DND-41 (cell line): ENCODE results near the gene TRAK1.

Experiments
- ATAC-seq: fragments of 200-7000 bp; cut with Tn5 transposase; 3 replicates; pipeline ENCODE4 v1.9.1; 2021; ENCODE audit warnings: low read depth; ENCODE audit not compliant: insufficient read depth
- DNase-seq: peaks from one replicate; pipeline ENCODE4 v3.0.0-alpha.2; 2020
- H2AFZ ChIP-seq: 2 replicates; pipeline ENCODE4 v1.6.0; 2012; ENCODE audit warnings: low read depth, low read length
- H3K27ac ChIP-seq: 2 replicates; pipeline ENCODE4 v1.5.1; 2012; ENCODE audit warnings: low read length, inconsistent platforms
- H3K27me3 ChIP-seq: fragments of 200-600 bp; sonication (generic); 2 replicates; pipeline ENCODE4 v1.6.0; 2012; ENCODE audit warnings: low read length, mild to moderate bottlenecking, inconsistent platforms; ENCODE audit not compliant: insufficient read depth, poor library complexity
- H3K36me3 ChIP-seq: 2 replicates; pipeline ENCODE4 v1.5.1; 2012; ENCODE audit warnings: low read length, inconsistent platforms; ENCODE audit not compliant: insufficient read depth
- H3K4me1 ChIP-seq: 2 replicates; pipeline ENCODE4 v1.5.1; 2012; ENCODE audit warnings: mild to moderate bottlenecking, low read length; ENCODE audit not compliant: insufficient read depth
- H3K4me2 ChIP-seq: 2 replicates; pipeline ENCODE4 v1.6.0; 2012; ENCODE audit warnings: mild to moderate bottlenecking, moderate library complexity, low read length, inconsistent platforms; ENCODE audit not compliant: insufficient read depth
- H3K4me3 ChIP-seq, 2 experiments: fragments of 200-600 bp in 1 of 2; shearing (Covaris generic) in 1 of 2; 2 replicates each; pipeline ENCODE4 v1.5.1; 2012 to 2016; ENCODE audit warnings: inconsistent platforms in 2 of 2, low read length in 2 of 2, mild to moderate bottlenecking in 2 of 2, low read depth in 1 of 2, moderate library complexity in 1 of 2
- H3K79me2 ChIP-seq: 2 replicates; pipeline ENCODE4 v1.6.0; 2012; ENCODE audit warnings: low read length, inconsistent platforms; ENCODE audit not compliant: insufficient read depth
- H3K9ac ChIP-seq: 2 replicates; pipeline ENCODE4 v1.6.0; 2012; ENCODE audit warnings: low read depth, mild to moderate bottlenecking, inconsistent platforms, low read length, moderate library complexity
- H3K9me3 ChIP-seq: 2 replicates; pipeline ENCODE4 v1.5.1; 2012; ENCODE audit warnings: low read length, moderate library complexity, mild to moderate bottlenecking, inconsistent platforms; ENCODE audit not compliant: insufficient read depth, severe bottlenecking
- H4K20me1 ChIP-seq: 2 replicates; pipeline ENCODE4 v1.6.0; 2012; ENCODE audit warnings: low read length; ENCODE audit not compliant: insufficient read depth
- CTCF ChIP-seq: IDR thresholded peaks from 2 replicates; pipeline ENCODE4 v1.5.1; 2012; ENCODE audit warnings: borderline replicate concordance, low read length, moderate library complexity, mild to moderate bottlenecking; ENCODE audit not compliant: poor library complexity, severe bottlenecking; ENCODE audit errors: extremely low read depth
- EZH2 ChIP-seq: IDR thresholded peaks from 3 replicates; pipeline ENCODE4 v1.6.1; 2012; ENCODE audit warnings: borderline replicate concordance, low read depth, mild to moderate bottlenecking, moderate library complexity, low read length, inconsistent platforms; ENCODE audit not compliant: severe bottlenecking

The TRAK1 gene

GRCh38 chr3:42266085-42266484 is 174.9 kb downstream of the TRAK1 start, which contains the start of gene CCK:
CCK (minus strand) TSS chr3:42266185; CDS start chr3:42263630, 2,555 bp downstream.
- no peak for DNase-seq
- Histone ChIP-seq H3K79me2 (no peaks in the 10 kb centered on the region), H3K36me3 (no peaks in the 10 kb centered on the region), H3K27me3 (no peaks in the 10 kb centered on the region), H3K9ac (no peak within 1 kb of the TSS), H2AFZ (no peak within 1 kb of the TSS), H3K27ac (no peak within 1 kb of the TSS), H3K4me1 (no peaks in the 10 kb centered on the region), H3K4me2 (no peak within 1 kb of the TSS), H3K4me3 (no peak within 1 kb of the TSS), H3K9me3 (no peaks in the 10 kb centered on the region), H4K20me1 (no peaks in the 10 kb centered on the region)
- TF ChIP-seq EZH2, result no peak
- TF ChIP-seq CTCF, result no peak
- ATAC-seq, result no peak

- H4K20me1 ChIP-seq, result no peaks in the 10 kb centered on the region
- no peak for ATAC-seq
- TF ChIP-seq CTCF, result no peak
- DNase-seq, result no peak
- H2AFZ ChIP-seq, result no peak overlapping the region
- no peak overlapping the region for H3K27ac ChIP-seq
- no peaks in the 10 kb centered on the region for H3K79me2 ChIP-seq
- no peaks in the 10 kb centered on the region for H3K36me3 ChIP-seq
- no peaks in the 10 kb centered on the region for H3K4me1 ChIP-seq
- no peaks in the 10 kb centered on the region for H3K27me3 ChIP-seq
- no peaks in the 10 kb centered on the region for H3K9me3 ChIP-seq
- H3K4me2 ChIP-seq, result no peak overlapping the region
- no peak overlapping the region for H3K9ac ChIP-seq
- no peak overlapping the region for H3K4me3 ChIP-seq
Observed at GRCh38 chr3:42267878-42268277, 176.7 kb downstream of the TRAK1 start.

- H3K79me2 ChIP-seq, result no peaks in the 10 kb centered on the region
- no peaks in the 10 kb centered on the region for H3K36me3 ChIP-seq
- TF ChIP-seq CTCF (no peak), EZH2 (no peak)
- H3K27me3 ChIP-seq, result no peaks in the 10 kb centered on the region
- H3K4me2 ChIP-seq, result no peak overlapping the region
- no peaks in the 10 kb centered on the region for H3K4me1 ChIP-seq
- DNase-seq (no peak), ATAC-seq (no peak)
- H3K27ac ChIP-seq, result no peak overlapping the region
- no peak overlapping the region for H3K9ac ChIP-seq
- H4K20me1 ChIP-seq, result no peaks in the 10 kb centered on the region
- H2AFZ ChIP-seq, result no peak overlapping the region
- no peaks in the 10 kb centered on the region for H3K9me3 ChIP-seq
- no peak overlapping the region for H3K4me3 ChIP-seq
Observed at GRCh38 chr3:42269647-42270046, 178.5 kb downstream of the TRAK1 start.

DNA sequence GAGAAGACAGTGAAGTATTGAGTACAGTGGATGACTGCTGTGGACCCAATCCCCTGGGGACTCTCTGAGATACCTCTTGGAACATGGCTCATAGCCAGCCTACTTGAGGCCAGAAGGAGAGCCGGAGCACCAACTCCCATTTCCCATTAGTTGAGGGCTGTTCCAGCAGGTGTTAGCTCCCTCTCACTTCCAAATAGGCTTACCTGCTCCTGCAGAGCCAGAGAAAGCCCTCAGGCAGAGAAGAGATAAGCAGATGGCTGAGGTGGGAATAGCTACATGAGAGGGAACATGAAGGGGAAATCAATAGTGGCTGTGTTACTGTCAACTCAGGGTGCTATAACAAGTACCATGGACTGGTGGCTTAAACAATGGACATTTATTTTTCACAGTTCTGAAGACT is 179.4 kb downstream of the TRAK1 start:
- Histone ChIP-seq H3K36me3 (no peaks in the 10 kb centered on the region), H3K9me3 (no peaks in the 10 kb centered on the region), H3K9ac (no peak overlapping the region), H3K27ac (no peak overlapping the region), H3K27me3 (no peaks in the 10 kb centered on the region), H4K20me1 (no peaks in the 10 kb centered on the region), H3K4me1 (no peaks in the 10 kb centered on the region), H3K4me2 (no peak overlapping the region), H3K4me3 (no peak overlapping the region), H2AFZ (no peak overlapping the region), H3K79me2 (no peaks in the 10 kb centered on the region)
- DNase-seq, result no peak
- no peak for TF ChIP-seq EZH2
- no peak for TF ChIP-seq CTCF
- ATAC-seq, result no peak
